Natural killer cell (primary cell): Measurements from ENCODE around the gene PCDH9. TPM values are rescaled to one million over a fixed set of nuclear protein-coding genes. Genes with fewer than 3 reads are reported as not detected.

Source experiments
- ATAC-seq, 3 donors: fragments of 150-1000 bp in 2 of 3; fragments of 200-7000 bp in 1 of 3; cut with Tn5 transposase; 1 replicate in 1 of 3; 2 replicates in 2 of 3; pipeline ENCODE4 v1.10.0; 2021; ENCODE audit warnings: mild to moderate bottlenecking in 2 of 3, moderate library complexity in 2 of 3
- DNase-seq, 2 donors: peaks; one replicate each; pipeline versions ENCODE4 v3.0.0 to v3.0.0-alpha.2; 2013 to 2021; ENCODE audit warnings: mixed read lengths in 1 of 2
- H3K27ac ChIP-seq: one replicate; pipeline ENCODE4 v1.5.1; 2013; ENCODE audit warnings: mild to moderate bottlenecking, low read length
- H3K27me3 ChIP-seq: one replicate; pipeline ENCODE4 v1.6.1; 2013; ENCODE audit warnings: low read length; ENCODE audit not compliant: control insufficient read depth, insufficient read depth
- H3K36me3 ChIP-seq: one replicate; pipeline ENCODE4 v1.6.1; 2013; ENCODE audit warnings: low read length; ENCODE audit not compliant: control insufficient read depth, insufficient read depth
- H3K4me1 ChIP-seq: one replicate; pipeline ENCODE4 v1.6.1; 2013; ENCODE audit warnings: low read length; ENCODE audit not compliant: control insufficient read depth, insufficient read depth
- H3K4me3 ChIP-seq: one replicate; pipeline ENCODE4 v1.5.1; 2013; ENCODE audit warnings: low read length
- H3K9me3 ChIP-seq: one replicate; pipeline ENCODE4 v1.6.1; 2013; ENCODE audit warnings: low read length; ENCODE audit not compliant: control insufficient read depth, insufficient read depth
- H3K27ac Mint-ChIP-seq, 2 donors: one replicate each; pipeline ENCODE4 v1.8.0; 2022; ENCODE audit warnings: mild to moderate bottlenecking in 2 of 2, mixed read lengths in 2 of 2, moderate library complexity in 1 of 2
- H3K27me3 Mint-ChIP-seq, 2 donors: one replicate each; pipeline ENCODE4 v1.8.0; 2022; ENCODE audit warnings: low read depth in 2 of 2, mixed read lengths in 2 of 2
- H3K36me3 Mint-ChIP-seq: one replicate; pipeline ENCODE4 v1.8.0; 2022; ENCODE audit warnings: mixed read lengths
- H3K4me1 Mint-ChIP-seq, 2 donors: one replicate each; pipeline ENCODE4 v1.8.0; 2022; ENCODE audit warnings: mixed read lengths in 2 of 2
- H3K4me3 Mint-ChIP-seq: one replicate; pipeline ENCODE4 v1.8.0; 2022; ENCODE audit warnings: mild to moderate bottlenecking, moderate library complexity, mixed read lengths
- H3K9me3 Mint-ChIP-seq, 2 donors: one replicate each; pipeline ENCODE4 v1.8.0; 2022; ENCODE audit warnings: mixed read lengths in 2 of 2
- WGBS: methylation state at CpG from one replicate; pipeline ENCODE4 v1.1.7; 2013; ENCODE audit warnings: missing lambda C conversion rate; ENCODE audit not compliant: insufficient coverage; 5-methylcytosine and 5-hydroxymethylcytosine counted together
- intact Hi-C: fragments of 100-400 bp; cut with micrococcal nuclease; formaldehyde crosslinking; loops from one replicate; pipeline ENCODE4 v1.14.2; 2022
- total RNA-seq, 4 donors: library from RNA; stranded (reverse); fragments of 120-200 nt in 1 of 4; gene quantifications; one replicate each; pipeline versions ENCODE4 v1.2.3 to v1.2.4, GENCODE V29; 2013 to 2022
- TF ChIP-seq, protein P1 (sequence below): fragments of 200-600 bp; IDR thresholded peaks from one replicate; pipeline ENCODE4 v1.8.0; 2022; ENCODE audit warnings: antibody characterized with exemption

The PCDH9 gene, protein sequence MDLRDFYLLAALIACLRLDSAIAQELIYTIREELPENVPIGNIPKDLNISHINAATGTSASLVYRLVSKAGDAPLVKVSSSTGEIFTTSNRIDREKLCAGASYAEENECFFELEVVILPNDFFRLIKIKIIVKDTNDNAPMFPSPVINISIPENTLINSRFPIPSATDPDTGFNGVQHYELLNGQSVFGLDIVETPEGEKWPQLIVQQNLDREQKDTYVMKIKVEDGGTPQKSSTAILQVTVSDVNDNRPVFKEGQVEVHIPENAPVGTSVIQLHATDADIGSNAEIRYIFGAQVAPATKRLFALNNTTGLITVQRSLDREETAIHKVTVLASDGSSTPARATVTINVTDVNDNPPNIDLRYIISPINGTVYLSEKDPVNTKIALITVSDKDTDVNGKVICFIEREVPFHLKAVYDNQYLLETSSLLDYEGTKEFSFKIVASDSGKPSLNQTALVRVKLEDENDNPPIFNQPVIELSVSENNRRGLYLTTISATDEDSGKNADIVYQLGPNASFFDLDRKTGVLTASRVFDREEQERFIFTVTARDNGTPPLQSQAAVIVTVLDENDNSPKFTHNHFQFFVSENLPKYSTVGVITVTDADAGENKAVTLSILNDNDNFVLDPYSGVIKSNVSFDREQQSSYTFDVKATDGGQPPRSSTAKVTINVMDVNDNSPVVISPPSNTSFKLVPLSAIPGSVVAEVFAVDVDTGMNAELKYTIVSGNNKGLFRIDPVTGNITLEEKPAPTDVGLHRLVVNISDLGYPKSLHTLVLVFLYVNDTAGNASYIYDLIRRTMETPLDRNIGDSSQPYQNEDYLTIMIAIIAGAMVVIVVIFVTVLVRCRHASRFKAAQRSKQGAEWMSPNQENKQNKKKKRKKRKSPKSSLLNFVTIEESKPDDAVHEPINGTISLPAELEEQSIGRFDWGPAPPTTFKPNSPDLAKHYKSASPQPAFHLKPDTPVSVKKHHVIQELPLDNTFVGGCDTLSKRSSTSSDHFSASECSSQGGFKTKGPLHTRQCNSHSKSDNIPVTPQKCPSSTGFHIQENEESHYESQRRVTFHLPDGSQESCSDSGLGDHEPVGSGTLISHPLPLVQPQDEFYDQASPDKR (N-terminal part only)
- 1 to 10 TPM in 1 of 3 donors, under 1 TPM in 2; 0.43 to 1.5 (median 0.68) TPM for total RNA-seq
- total RNA-seq (2013) = 25.8 TPM

DNA sequence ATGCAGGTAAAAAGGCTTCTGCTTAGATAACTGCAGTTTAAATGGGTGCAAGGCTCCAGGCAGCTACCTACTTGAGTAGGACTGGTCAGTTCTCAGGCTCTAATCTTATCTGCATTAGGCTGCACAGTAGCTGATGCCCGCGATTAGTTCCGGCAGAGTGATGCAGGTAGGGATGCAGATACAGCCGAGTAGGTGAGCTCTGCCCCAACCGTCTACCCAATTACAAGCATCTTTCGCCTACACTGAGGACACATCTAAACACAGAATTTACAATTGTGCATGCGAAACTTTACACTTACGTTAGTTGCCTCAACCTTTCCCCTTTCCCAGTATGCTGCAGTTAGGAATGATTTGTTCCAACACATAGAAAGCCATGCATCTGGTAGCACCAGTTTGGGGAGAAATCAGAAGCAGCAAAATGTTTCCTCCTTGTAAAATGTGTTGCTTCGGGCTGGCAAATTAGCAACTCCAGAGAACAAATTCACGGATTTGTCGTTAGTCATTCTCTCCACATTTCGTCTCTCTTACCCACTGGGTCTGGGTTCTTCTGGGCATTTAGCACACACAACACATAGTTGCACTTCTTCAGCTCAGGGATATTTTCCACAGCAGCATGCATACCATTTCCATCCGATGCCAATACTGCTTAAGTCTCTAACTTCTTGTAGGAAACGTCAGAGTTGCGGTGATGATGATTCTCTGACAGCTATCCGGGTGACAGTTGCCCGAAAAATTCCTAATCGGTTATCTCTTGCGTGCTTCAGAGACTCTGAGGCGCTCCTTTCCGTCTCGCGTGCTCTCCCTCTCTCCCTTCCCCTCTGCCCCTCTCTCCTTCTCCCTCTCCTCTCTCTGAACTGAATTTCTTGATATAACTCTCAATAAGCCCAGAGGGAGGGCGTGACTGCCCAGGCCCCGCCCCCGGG is at the start of gene PCDH9:
Gene PCDH9, minus strand, starts transcription at position 856 of the 923 bp plus-strand sequence. CDS start 1,896 bp downstream, outside the sequence.
- Histone ChIP-seq H3K9me3 (no peaks in the 10 kb centered on the region), H3K27me3 (no peaks in the 10 kb centered on the region), H3K36me3 (no peaks in the 10 kb centered on the region), H3K4me1 (peaks cover 16% of the 10 kb centered on the region), H3K4me3 (peak within 1 kb of the TSS; percentile 87), H3K27ac (peak within 1 kb of the TSS; percentile 51)
- peak in 1 of 2 donors; percentile 29 for DNase-seq
- under 1% methylated on average over 26 of the region's 26 CpGs for WGBS
- ATAC-seq = peak in 2 of 3 donors; percentile 14
- Mint-ChIP-seq H3K9me3 (no peaks in the 10 kb centered on the region), H3K4me1 (peaks cover 0 to 11% of the 10 kb centered on the region in 2 donors), H3K27ac (peak within 1 kb of the TSS in 1 of 2 donors; percentile 16), H3K36me3 (no peaks in the 10 kb centered on the region), H3K4me3 (no peak within 1 kb of the TSS), H3K27me3 (peaks cover 0 to 6% of the 10 kb centered on the region in 2 donors)
- TF ChIP-seq, protein P1, sequence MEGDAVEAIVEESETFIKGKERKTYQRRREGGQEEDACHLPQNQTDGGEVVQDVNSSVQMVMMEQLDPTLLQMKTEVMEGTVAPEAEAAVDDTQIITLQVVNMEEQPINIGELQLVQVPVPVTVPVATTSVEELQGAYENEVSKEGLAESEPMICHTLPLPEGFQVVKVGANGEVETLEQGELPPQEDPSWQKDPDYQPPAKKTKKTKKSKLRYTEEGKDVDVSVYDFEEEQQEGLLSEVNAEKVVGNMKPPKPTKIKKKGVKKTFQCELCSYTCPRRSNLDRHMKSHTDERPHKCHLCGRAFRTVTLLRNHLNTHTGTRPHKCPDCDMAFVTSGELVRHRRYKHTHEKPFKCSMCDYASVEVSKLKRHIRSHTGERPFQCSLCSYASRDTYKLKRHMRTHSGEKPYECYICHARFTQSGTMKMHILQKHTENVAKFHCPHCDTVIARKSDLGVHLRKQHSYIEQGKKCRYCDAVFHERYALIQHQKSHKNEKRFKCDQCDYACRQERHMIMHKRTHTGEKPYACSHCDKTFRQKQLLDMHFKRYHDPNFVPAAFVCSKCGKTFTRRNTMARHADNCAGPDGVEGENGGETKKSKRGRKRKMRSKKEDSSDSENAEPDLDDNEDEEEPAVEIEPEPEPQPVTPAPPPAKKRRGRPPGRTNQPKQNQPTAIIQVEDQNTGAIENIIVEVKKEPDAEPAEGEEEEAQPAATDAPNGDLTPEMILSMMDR = no peak
- intact Hi-C loops = loop anchor here (5.0 kb wide), 1 partner anchor 1302 kb away; no protein-coding TSS in a partner anchor

DNA sequence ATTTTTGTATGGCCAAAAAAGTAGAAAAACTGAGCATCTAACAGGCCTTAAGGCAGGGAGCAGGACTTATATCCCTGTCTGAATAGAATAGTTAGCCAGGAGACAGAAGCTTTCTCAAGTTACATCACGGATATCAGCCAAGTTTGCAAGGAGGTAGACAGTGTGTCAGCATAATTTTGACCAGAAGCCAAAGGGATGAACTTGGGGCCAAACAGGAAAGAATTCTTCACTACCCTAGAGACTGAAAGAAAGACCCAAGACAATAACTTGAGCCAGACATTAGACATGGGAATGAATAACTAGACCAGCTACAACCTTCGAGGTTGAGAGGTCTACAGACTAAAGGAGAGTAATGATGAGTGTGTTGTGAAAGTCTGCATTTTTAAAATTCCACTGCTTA is 48.1 kb upstream of the PCDH9 start:
- Histone ChIP-seq H3K27ac (no peak overlapping the region), H3K36me3 (no peaks in the 10 kb centered on the region), H3K27me3 (no peaks in the 10 kb centered on the region), H3K4me3 (no peak overlapping the region), H3K4me1 (no peaks in the 10 kb centered on the region), H3K9me3 (peaks cover 5% of the 10 kb centered on the region)
- TF ChIP-seq, protein P1 = no peak
- no peak for ATAC-seq
- Mint-ChIP-seq H3K4me3 (no peak overlapping the region), H3K4me1 (no peaks in the 10 kb centered on the region), H3K27ac (no peak overlapping the region), H3K36me3 (no peaks in the 10 kb centered on the region), H3K27me3 (peaks cover 0 to 3% of the 10 kb centered on the region in 2 donors), H3K9me3 (peaks cover 0 to 13% of the 10 kb centered on the region in 2 donors)
- DNase-seq = no peak
- intact Hi-C loops = no loop called here
- WGBS = 75% methylated on average over 2 of the region's 2 CpGs

DNA sequence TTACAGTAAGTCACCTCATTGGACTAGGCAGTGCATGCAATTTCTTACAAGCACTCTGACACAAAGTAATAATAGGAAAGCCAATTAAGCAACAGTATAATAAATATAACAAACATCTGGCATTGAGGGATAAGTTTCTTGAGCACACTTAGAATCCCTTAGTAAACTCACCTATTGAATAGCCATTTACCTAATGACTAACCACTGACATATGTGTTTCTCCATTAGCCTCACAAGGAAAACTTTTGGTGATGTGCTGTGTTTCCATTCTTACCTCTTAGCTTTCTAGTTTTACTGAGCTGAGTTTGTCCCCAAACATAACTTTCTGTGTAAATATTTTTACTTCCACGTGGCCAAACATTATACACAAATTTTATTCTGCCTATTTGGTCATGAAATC is 47.4 kb upstream of the PCDH9 start:
- TF ChIP-seq, protein P1 = no peak
- Mint-ChIP-seq H3K27me3 (peaks cover 0 to 3% of the 10 kb centered on the region in 2 donors), H3K9me3 (peaks cover 0 to 13% of the 10 kb centered on the region in 2 donors), H3K36me3 (no peaks in the 10 kb centered on the region), H3K4me3 (no peak overlapping the region), H3K27ac (no peak overlapping the region), H3K4me1 (no peaks in the 10 kb centered on the region)
- ATAC-seq = no peak
- Histone ChIP-seq H3K4me1 (no peaks in the 10 kb centered on the region), H3K9me3 (peaks cover 5% of the 10 kb centered on the region), H3K4me3 (no peak overlapping the region), H3K27ac (no peak overlapping the region), H3K27me3 (no peaks in the 10 kb centered on the region), H3K36me3 (no peaks in the 10 kb centered on the region)
- no peak for DNase-seq
- intact Hi-C loops = no loop called here
- 82% methylated on average over 1 of the region's 1 CpG for WGBS
